K562 (cell line): ENCODE measurements around the gene PTPN13. TPM values are rescaled to one million over a fixed set of nuclear protein-coding genes. Genes with fewer than 3 reads are reported as not detected.

Source experiments
- ATAC-seq: fragments of 200-7000 bp; cut with Tn5 transposase; 3 replicates; pipeline ENCODE4 v1.9.1; 2020; ENCODE audit warnings: moderate library complexity
- BruUV-seq: library from RNA; stranded (reverse); fragments of 400-500 nt; replicated peaks from 2 replicates; lab custom pipeline; 2021; lab: Mats Ljungman, UMichigan
- CTCF ChIA-PET: fragments of 300-600 bp; formaldehyde crosslinking; extraction: SDS; loops from one replicate; lab custom pipeline; 2021; ENCODE audit warnings: low intra/inter-chr PET ratio; lab: Yijun Ruan, JAX
- POLR2A ChIA-PET: fragments of 300-600, 350-650 bp; sonication (Branson Sonifier 250); formaldehyde crosslinking; extraction: SDS; loops from one replicate; lab custom pipeline; 2021; ENCODE audit warnings: antibody characterized with exemption, inconsistent platforms; lab: Yijun Ruan, JAX
- DNase-seq, 4 experiments: peaks; one replicate each; pipeline versions ENCODE4 v3.0.0 to v3.0.0-alpha.2; 2011 to 2018; ENCODE audit warnings: low spot score in 3 of 4, mixed read lengths in 3 of 4; ENCODE audit errors: extremely low read depth in 1 of 4
- FAIRE-seq: peaks from 2 replicates; lab custom pipeline; 2011; peaks lifted over from hg19 to GRCh38; lab: Jason Lieb, UNC
- H2AFZ ChIP-seq: 2 replicates; pipeline ENCODE4 v1.6.0; 2011; ENCODE audit warnings: low read depth, low read length, control low read depth, inconsistent platforms
- H3K27ac ChIP-seq: fragments of 200-600 bp; 3 replicates; pipeline ENCODE4 v1.8.0; 2011; ENCODE audit warnings: low read depth, mild to moderate bottlenecking, control low read depth, inconsistent platforms, low read length, moderate library complexity, mixed read lengths; ENCODE audit errors: extremely low read depth
- H3K27me3 ChIP-seq, 2 experiments: fragments of 300-600 bp in 1 of 2; 2 replicates in 1 of 2; 3 replicates in 1 of 2; pipeline versions ENCODE4 v1.6.0 to v1.8.0; 2011; ENCODE audit warnings: inconsistent platforms in 2 of 2, low read length in 2 of 2, mild to moderate bottlenecking in 1 of 2, mixed read lengths in 1 of 2, moderate library complexity in 1 of 2; ENCODE audit not compliant: control insufficient read depth in 2 of 2, insufficient read depth in 2 of 2
- H3K36me3 ChIP-seq: fragments of 300-600 bp; 3 replicates; pipeline ENCODE4 v1.8.0; 2011; ENCODE audit warnings: mild to moderate bottlenecking, low read length, inconsistent platforms; ENCODE audit not compliant: control insufficient read depth, insufficient read depth
- H3K4me1 ChIP-seq, 2 experiments: fragments of 200-600 bp in 1 of 2; replicated peaks in 1 of 2; 2 replicates in 1 of 2; 3 replicates in 1 of 2; pipeline versions ENCODE4 v1.5.1 to v1.8.0; 2011; ENCODE audit warnings: inconsistent platforms in 2 of 2, low read length in 2 of 2, mild to moderate bottlenecking in 1 of 2, mixed read lengths in 1 of 2, moderate library complexity in 1 of 2; ENCODE audit not compliant: control insufficient read depth in 2 of 2, insufficient read depth in 2 of 2
- H3K4me2 ChIP-seq: 2 replicates; pipeline ENCODE4 v1.6.1; 2011; ENCODE audit warnings: low read length, control low read depth, inconsistent platforms, mixed read lengths; ENCODE audit not compliant: insufficient read depth
- H3K4me3 ChIP-seq: fragments of 200-600 bp; sonication (generic), shearing (Covaris generic); 2 replicates; pipeline ENCODE4 v1.5.1; 2016; ENCODE audit warnings: control low read depth, inconsistent platforms
- H3K79me2 ChIP-seq: fragments of 200-600 bp; 3 replicates; pipeline ENCODE4 v1.8.0; 2011; ENCODE audit warnings: low read length, inconsistent platforms; ENCODE audit not compliant: control insufficient read depth, insufficient read depth
- H3K9ac ChIP-seq, 2 experiments: 2 replicates each; pipeline versions ENCODE4 v1.6.0 to v1.6.1; 2011; ENCODE audit warnings: low read depth in 2 of 2, low read length in 2 of 2, control low read depth in 1 of 2, inconsistent platforms in 1 of 2, mild to moderate bottlenecking in 1 of 2, mixed read lengths in 1 of 2; ENCODE audit not compliant: insufficient read depth in 1 of 2
- H3K9me1 ChIP-seq: one replicate; pipeline ENCODE4 v1.6.0; 2011; ENCODE audit warnings: inconsistent platforms, mild to moderate bottlenecking, low read length, moderate library complexity; ENCODE audit not compliant: control insufficient read depth, insufficient read depth
- H3K9me3 ChIP-seq: replicated peaks from 2 replicates; pipeline ENCODE4 v1.5.1; 2011; ENCODE audit warnings: low read depth, low read length, inconsistent platforms; ENCODE audit not compliant: control insufficient read depth, insufficient read depth
- H4K20me1 ChIP-seq: replicated peaks from 2 replicates; pipeline ENCODE4 v1.6.1; 2011; ENCODE audit warnings: low read length, inconsistent platforms, mixed read lengths; ENCODE audit not compliant: control insufficient read depth, insufficient read depth
- ATF7 ChIP-seq: fragments of 450-650 bp; IDR thresholded peaks from 2 replicates; pipeline ENCODE4 v1.7.1; 2014; ENCODE audit warnings: mild to moderate bottlenecking, moderate library complexity
- BMI1 ChIP-seq: fragments of 150-350 bp; IDR thresholded peaks from 2 replicates; pipeline ENCODE4 v1.6.1; 2014; ENCODE audit warnings: low read length
- DDX20 ChIP-seq: fragments of 450-650 bp; IDR thresholded peaks from 2 replicates; pipeline ENCODE4 v1.6.1; 2016; ENCODE audit warnings: missing genetic modification characterization, low read depth, mild to moderate bottlenecking, missing compliant biosample characterization, moderate library complexity
- ETV6 ChIP-seq, 3 experiments: fragments of 150-350 bp in 1 of 3; sonication (generic) in 1 of 3; formaldehyde crosslinking in 1 of 3; IDR thresholded peaks; 2 replicates each; pipeline versions ENCODE4 v1.6.1 to v1.8.0; 2014 to 2022; ENCODE audit warnings: borderline replicate concordance in 2 of 3, low read depth in 2 of 3, antibody characterized with exemption in 1 of 3, low read length in 1 of 3, mild to moderate bottlenecking in 1 of 3, missing genetic modification reagents in 1 of 3
- MAFF ChIP-seq: IDR thresholded peaks from 2 replicates; pipeline ENCODE4 v1.6.1; 2012; ENCODE audit warnings: low read length, improper control_type of control experiment
- NR2F6 ChIP-seq: fragments of 450-650 bp; formaldehyde crosslinking; IDR thresholded peaks from 2 replicates; pipeline ENCODE4 v1.4.0; 2020; ENCODE audit warnings: mild to moderate bottlenecking
- PTRF ChIP-seq: fragments of 450-650 bp; IDR thresholded peaks from 2 replicates; pipeline ENCODE4 v1.6.1; 2016; ENCODE audit warnings: mild to moderate bottlenecking, missing genetic modification characterization, missing compliant biosample characterization
- SMARCB1 ChIP-seq: IDR thresholded peaks from 2 replicates; pipeline ENCODE4 v1.6.1; 2011; ENCODE audit warnings: improper control_type of control experiment, low read depth; ENCODE audit not compliant: insufficient read length
- TOE1 ChIP-seq, 2 experiments: fragments of 450-650 bp in 1 of 2; sonication (generic) in 1 of 2; formaldehyde crosslinking in 1 of 2; IDR thresholded peaks; 2 replicates each; pipeline versions ENCODE4 v1.7.1 to v1.8.0; 2016 to 2022; ENCODE audit warnings: borderline replicate concordance in 2 of 2, mild to moderate bottlenecking in 2 of 2, antibody characterized with exemption in 1 of 2, inconsistent platforms in 1 of 2, low read depth in 1 of 2, missing genetic modification reagents in 1 of 2, moderate library complexity in 1 of 2
- WGBS: fragments of 100-300 bp; shearing (Covaris generic); methylation state at CpG from one replicate; pipeline ENCODE4 v1.1.6; 2016; ENCODE audit warnings: low coverage, mixed read lengths; ENCODE audit not compliant: insufficient coverage; ENCODE audit errors: missing lambda C conversion rate; 5-methylcytosine and 5-hydroxymethylcytosine counted together
- in situ Hi-C: fragments of 300-500 bp; cut with MboI; formaldehyde crosslinking; loops from 4 replicates; pipeline ENCODE4 v1.15.0; 2018; ENCODE audit warnings: inconsistent platforms, mixed read lengths
- intact Hi-C: fragments of 100-400 bp; cut with micrococcal nuclease; formaldehyde crosslinking; loops from 2 replicates; pipeline ENCODE4 v1.14.2; 2022
- polyA plus RNA-seq, 8 experiments: library from polyadenylated mRNA; depleted of rRNA in 4 of 8; stranded (reverse) in 5 of 8; unstranded in 3 of 8; fragments of >200 nt; fragmentation: Nextera tagmentation in 2 of 8; fragmentation: Illumina TruSeq in 1 of 8; extraction: Ambion mirVana in 2 of 8; extraction: Trizol in 1 of 8; gene quantifications; 2 replicates each; pipeline versions ENCODE4 v1.2.1 to v1.2.3, GENCODE V29; 2011 to 2014; ENCODE audit warnings: inconsistent platforms in 1 of 8, missing spikeins in 1 of 8
- total RNA-seq, 7 experiments: library from RNA; depleted of rRNA in 6 of 7; stranded (reverse); fragments of >200 nt in 6 of 7; fragmentation: Illumina TruSeq in 2 of 7; extraction: Trizol in 2 of 7; gene quantifications; 2 replicates each; pipeline versions ENCODE4 v1.2.1 to v1.2.3, GENCODE V29; 2011 to 2021; ENCODE audit warnings: low replicate concordance in 1 of 7
- TF ChIP-seq, protein P1 (sequence below): fragments of 250-450 bp; sonication (Bioruptor Pico); IDR thresholded peaks from 2 replicates; pipeline ENCODE4 v1.4.0; 2020
- TF ChIP-seq, protein P2 (sequence below): fragments of 250-450 bp; sonication (Bioruptor Pico); IDR thresholded peaks from 2 replicates; pipeline ENCODE4 v1.9.0; 2021; ENCODE audit warnings: mild to moderate bottlenecking, inconsistent platforms
- TF ChIP-seq, protein P3 (sequence below): fragments of 250-450 bp; sonication (Bioruptor Pico); IDR thresholded peaks from 2 replicates; pipeline ENCODE4 v1.8.0; 2021; ENCODE audit warnings: moderate library complexity, mild to moderate bottlenecking, inconsistent platforms

Gene PTPN13
- total and polyA plus RNA-seq, 9 of the 15 experiments (the other 6 are each of a cell fraction or from before 2014, with no cell fraction given), result 0.33 TPM; not detected in 8

DNA sequence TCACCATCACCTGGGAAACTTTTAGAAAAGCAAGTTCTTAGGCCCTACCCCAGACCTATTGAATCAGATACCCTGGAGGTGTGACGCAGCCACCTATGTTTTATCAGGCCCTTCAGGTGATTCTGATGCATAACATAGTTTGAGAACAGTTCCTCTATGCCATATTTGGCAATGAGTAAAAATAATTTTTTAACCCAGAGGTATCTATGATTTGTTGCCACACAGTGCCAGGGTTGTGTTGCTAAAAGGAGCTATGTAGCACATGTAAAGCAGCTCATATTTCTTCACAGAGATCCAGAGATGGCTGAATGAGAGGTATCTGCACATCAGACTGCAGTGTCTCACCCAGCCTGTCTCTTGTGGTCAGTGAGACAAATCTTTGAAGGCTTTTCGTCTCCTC is 85.3 kb downstream of the PTPN13 start:
- no peak overlapping the region for H3K4me3 ChIP-seq
- H3K27ac ChIP-seq, result no peak overlapping the region
- no peaks in the 10 kb centered on the region for H3K27me3 ChIP-seq
- FAIRE-seq, result no peak
- no peak for ATAC-seq
- intact Hi-C loops (no loop called here), in situ Hi-C loops (no loop called here)
- no peaks in the 10 kb centered on the region for H3K9me3 ChIP-seq
- 0% methylated on average over 2 of the region's 2 CpGs for WGBS
- BruUV-seq, result no TSS peak
- no peaks in the 10 kb centered on the region for H4K20me1 ChIP-seq
- ChIA-PET CTCF (no interaction called here), POLR2A (no interaction called here)
- no peak overlapping the region for H2AFZ ChIP-seq
- H3K36me3 ChIP-seq, result no peaks in the 10 kb centered on the region
- H3K4me2 ChIP-seq, result no peak overlapping the region
- H3K9ac ChIP-seq, result no peak overlapping the region
- no peak for DNase-seq
- H3K79me2 ChIP-seq, result no peaks in the 10 kb centered on the region
- no peaks in the 10 kb centered on the region for H3K9me1 ChIP-seq
- H3K4me1 ChIP-seq, result no peaks in the 10 kb centered on the region
- TF ChIP-seq DDX20 (tag) (no peak), BMI1 (no peak), TOE1 (IDR thresholded peaks at IDR 0.05; ENCODE audit: borderline replicate concordance) (no peak), TOE1 (CRISPR knock-in tag; IDR thresholded peaks at IDR 0.05; ENCODE audit: borderline replicate concordance, low read depth) (no peak), ATF7 (no peak), MAFF (no peak), NR2F6 (CRISPR knock-in tag) (no peak), PTRF (tag) (no peak), ETV6 (IDR thresholded peaks at IDR 0.05; ENCODE audit: borderline replicate concordance in 1 of 2, low read depth in 2 of 2, low read length in 1 of 2) (no peak), ETV6 (CRISPR knock-in tag; IDR thresholded peaks at IDR 0.05; ENCODE audit: borderline replicate concordance) (no peak), SMARCB1 (no peak)
- TF ChIP-seq, protein P1, sequence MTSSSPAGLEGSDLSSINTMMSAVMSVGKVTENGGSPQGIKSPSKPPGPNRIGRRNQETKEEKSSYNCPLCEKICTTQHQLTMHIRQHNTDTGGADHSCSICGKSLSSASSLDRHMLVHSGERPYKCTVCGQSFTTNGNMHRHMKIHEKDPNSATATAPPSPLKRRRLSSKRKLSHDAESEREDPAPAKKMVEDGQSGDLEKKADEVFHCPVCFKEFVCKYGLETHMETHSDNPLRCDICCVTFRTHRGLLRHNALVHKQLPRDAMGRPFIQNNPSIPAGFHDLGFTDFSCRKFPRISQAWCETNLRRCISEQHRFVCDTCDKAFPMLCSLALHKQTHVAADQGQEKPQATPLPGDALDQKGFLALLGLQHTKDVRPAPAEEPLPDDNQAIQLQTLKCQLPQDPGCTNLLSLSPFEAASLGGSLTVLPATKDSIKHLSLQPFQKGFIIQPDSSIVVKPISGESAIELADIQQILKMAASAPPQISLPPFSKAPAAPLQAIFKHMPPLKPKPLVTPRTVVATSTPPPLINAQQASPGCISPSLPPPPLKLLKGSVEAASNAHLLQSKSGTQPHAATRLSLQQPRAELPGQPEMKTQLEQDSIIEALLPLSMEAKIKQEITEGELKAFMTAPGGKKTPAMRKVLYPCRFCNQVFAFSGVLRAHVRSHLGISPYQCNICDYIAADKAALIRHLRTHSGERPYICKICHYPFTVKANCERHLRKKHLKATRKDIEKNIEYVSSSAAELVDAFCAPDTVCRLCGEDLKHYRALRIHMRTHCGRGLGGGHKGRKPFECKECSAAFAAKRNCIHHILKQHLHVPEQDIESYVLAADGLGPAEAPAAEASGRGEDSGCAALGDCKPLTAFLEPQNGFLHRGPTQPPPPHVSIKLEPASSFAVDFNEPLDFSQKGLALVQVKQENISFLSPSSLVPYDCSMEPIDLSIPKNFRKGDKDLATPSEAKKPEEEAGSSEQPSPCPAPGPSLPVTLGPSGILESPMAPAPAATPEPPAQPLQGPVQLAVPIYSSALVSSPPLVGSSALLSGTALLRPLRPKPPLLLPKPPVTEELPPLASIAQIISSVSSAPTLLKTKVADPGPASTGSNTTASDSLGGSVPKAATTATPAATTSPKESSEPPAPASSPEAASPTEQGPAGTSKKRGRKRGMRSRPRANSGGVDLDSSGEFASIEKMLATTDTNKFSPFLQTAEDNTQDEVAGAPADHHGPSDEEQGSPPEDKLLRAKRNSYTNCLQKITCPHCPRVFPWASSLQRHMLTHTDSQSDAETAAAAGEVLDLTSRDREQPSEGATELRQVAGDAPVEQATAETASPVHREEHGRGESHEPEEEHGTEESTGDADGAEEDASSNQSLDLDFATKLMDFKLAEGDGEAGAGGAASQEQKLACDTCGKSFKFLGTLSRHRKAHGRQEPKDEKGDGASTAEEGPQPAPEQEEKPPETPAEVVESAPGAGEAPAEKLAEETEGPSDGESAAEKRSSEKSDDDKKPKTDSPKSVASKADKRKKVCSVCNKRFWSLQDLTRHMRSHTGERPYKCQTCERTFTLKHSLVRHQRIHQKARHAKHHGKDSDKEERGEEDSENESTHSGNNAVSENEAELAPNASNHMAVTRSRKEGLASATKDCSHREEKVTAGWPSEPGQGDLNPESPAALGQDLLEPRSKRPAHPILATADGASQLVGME, result no peak
- TF ChIP-seq, protein P2, sequence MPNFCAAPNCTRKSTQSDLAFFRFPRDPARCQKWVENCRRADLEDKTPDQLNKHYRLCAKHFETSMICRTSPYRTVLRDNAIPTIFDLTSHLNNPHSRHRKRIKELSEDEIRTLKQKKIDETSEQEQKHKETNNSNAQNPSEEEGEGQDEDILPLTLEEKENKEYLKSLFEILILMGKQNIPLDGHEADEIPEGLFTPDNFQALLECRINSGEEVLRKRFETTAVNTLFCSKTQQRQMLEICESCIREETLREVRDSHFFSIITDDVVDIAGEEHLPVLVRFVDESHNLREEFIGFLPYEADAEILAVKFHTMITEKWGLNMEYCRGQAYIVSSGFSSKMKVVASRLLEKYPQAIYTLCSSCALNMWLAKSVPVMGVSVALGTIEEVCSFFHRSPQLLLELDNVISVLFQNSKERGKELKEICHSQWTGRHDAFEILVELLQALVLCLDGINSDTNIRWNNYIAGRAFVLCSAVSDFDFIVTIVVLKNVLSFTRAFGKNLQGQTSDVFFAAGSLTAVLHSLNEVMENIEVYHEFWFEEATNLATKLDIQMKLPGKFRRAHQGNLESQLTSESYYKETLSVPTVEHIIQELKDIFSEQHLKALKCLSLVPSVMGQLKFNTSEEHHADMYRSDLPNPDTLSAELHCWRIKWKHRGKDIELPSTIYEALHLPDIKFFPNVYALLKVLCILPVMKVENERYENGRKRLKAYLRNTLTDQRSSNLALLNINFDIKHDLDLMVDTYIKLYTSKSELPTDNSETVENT (CRISPR knock-in tag), result no peak
- TF ChIP-seq, protein P3, sequence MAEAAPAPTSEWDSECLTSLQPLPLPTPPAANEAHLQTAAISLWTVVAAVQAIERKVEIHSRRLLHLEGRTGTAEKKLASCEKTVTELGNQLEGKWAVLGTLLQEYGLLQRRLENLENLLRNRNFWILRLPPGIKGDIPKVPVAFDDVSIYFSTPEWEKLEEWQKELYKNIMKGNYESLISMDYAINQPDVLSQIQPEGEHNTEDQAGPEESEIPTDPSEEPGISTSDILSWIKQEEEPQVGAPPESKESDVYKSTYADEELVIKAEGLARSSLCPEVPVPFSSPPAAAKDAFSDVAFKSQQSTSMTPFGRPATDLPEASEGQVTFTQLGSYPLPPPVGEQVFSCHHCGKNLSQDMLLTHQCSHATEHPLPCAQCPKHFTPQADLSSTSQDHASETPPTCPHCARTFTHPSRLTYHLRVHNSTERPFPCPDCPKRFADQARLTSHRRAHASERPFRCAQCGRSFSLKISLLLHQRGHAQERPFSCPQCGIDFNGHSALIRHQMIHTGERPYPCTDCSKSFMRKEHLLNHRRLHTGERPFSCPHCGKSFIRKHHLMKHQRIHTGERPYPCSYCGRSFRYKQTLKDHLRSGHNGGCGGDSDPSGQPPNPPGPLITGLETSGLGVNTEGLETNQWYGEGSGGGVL (CRISPR knock-in tag), result no peak
